MCF 10A (cell line): ENCODE measurements around the gene AGAP1. TPM values are rescaled to one million over a fixed set of nuclear protein-coding genes. Genes with fewer than 3 reads are reported as not detected.

ENCODE experiments used
- BruUV-seq: library from RNA; stranded (reverse); fragments of 400-500 nt; replicated peaks from 2 replicates; lab custom pipeline; 2021; lab: Mats Ljungman, UMichigan
- CTCF ChIA-PET: fragments of 300-600 bp; sonication (Branson Sonifier 250); formaldehyde crosslinking; extraction: SDS; loops from one replicate; lab custom pipeline; 2021; ENCODE audit warnings: antibody characterized with exemption, inconsistent platforms; lab: Yijun Ruan, JAX
- POLR2A ChIA-PET: fragments of 300-600, 350-650 bp; sonication (Branson Sonifier 250); formaldehyde crosslinking; extraction: SDS; loops from one replicate; lab custom pipeline; 2020; ENCODE audit warnings: antibody characterized with exemption, inconsistent platforms; lab: Yijun Ruan, JAX
- DNase-seq: peaks from one replicate; pipeline ENCODE4 v3.0.0-alpha.2; 2018; ENCODE audit not compliant: unreplicated experiment
- H3K27ac Mint-ChIP-seq: one replicate; pipeline ENCODE4 v1.8.0; 2022; ENCODE audit warnings: mild to moderate bottlenecking, low read depth, mixed read lengths; ENCODE audit not compliant: unreplicated experiment
- H3K27me3 Mint-ChIP-seq: one replicate; pipeline ENCODE4 v1.8.0; 2022; ENCODE audit warnings: mixed read lengths; ENCODE audit not compliant: insufficient read depth, unreplicated experiment
- H3K36me3 Mint-ChIP-seq: one replicate; pipeline ENCODE4 v1.8.0; 2022; ENCODE audit warnings: mild to moderate bottlenecking, moderate library complexity, mixed read lengths; ENCODE audit not compliant: insufficient read depth, unreplicated experiment
- H3K4me1 Mint-ChIP-seq: one replicate; pipeline ENCODE4 v1.8.0; 2022; ENCODE audit warnings: mixed read lengths; ENCODE audit not compliant: insufficient read depth, unreplicated experiment
- H3K4me3 Mint-ChIP-seq: one replicate; pipeline ENCODE4 v1.8.0; 2022; ENCODE audit warnings: mild to moderate bottlenecking, moderate library complexity, mixed read lengths; ENCODE audit not compliant: unreplicated experiment
- H3K9me3 Mint-ChIP-seq: one replicate; pipeline ENCODE4 v1.8.0; 2022; ENCODE audit warnings: mixed read lengths; ENCODE audit not compliant: unreplicated experiment
- intact Hi-C: fragments of 100-400 bp; cut with micrococcal nuclease; formaldehyde crosslinking; loops from 2 replicates; pipeline ENCODE4 v1.14.1; 2022
- total RNA-seq: library from RNA; stranded (reverse); gene quantifications from 2 replicates; pipeline ENCODE4 v1.2.3, GENCODE V29; 2022
- TF ChIP-seq, protein P1 (sequence below): fragments of 200-600 bp; IDR thresholded peaks from one replicate; pipeline ENCODE4 v1.8.0; 2022; ENCODE audit warnings: antibody characterized with exemption, mild to moderate bottlenecking; ENCODE audit not compliant: unreplicated experiment

Gene AGAP1
- total RNA-seq, 1 experiment from 2014 or later: 41.3 TPM

DNA sequence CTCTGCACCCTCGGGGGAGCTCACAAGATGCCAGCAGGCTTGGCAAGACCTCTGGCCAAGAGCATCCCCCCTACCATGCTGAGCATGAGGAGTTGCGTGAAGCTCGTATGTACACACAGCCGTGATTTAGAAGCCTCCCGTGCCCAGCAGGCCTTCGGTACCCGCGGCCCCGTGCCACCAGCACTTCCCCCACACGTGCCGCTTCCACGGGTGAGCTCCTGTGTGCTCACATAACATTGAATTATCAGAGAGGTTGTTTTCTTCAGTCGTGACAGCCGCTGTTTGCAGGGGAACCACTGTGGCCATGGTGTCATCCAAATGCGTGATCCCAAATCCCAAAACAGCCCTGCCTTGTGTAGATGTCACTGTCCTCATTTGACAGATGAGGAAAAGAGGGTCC lies 621.1 kb downstream of the AGAP1 start:
- TF ChIP-seq, protein P1, sequence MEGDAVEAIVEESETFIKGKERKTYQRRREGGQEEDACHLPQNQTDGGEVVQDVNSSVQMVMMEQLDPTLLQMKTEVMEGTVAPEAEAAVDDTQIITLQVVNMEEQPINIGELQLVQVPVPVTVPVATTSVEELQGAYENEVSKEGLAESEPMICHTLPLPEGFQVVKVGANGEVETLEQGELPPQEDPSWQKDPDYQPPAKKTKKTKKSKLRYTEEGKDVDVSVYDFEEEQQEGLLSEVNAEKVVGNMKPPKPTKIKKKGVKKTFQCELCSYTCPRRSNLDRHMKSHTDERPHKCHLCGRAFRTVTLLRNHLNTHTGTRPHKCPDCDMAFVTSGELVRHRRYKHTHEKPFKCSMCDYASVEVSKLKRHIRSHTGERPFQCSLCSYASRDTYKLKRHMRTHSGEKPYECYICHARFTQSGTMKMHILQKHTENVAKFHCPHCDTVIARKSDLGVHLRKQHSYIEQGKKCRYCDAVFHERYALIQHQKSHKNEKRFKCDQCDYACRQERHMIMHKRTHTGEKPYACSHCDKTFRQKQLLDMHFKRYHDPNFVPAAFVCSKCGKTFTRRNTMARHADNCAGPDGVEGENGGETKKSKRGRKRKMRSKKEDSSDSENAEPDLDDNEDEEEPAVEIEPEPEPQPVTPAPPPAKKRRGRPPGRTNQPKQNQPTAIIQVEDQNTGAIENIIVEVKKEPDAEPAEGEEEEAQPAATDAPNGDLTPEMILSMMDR: no peak
- no TSS peak for BruUV-seq
- CTCF ChIA-PET: no interaction called here
- H3K4me1 Mint-ChIP-seq: no peaks in the 10 kb centered on the region
- intact Hi-C loops: no loop called here
- no peaks in the 10 kb centered on the region for H3K27me3 Mint-ChIP-seq
- no peak overlapping the region for H3K27ac Mint-ChIP-seq
- POLR2A ChIA-PET: interaction anchor here (1.1 kb wide), 1 partner anchor 50 kb away, joined by 3 read pairs; no protein-coding TSS in a partner anchor
- DNase-seq: no peak
- H3K36me3 Mint-ChIP-seq: no peaks in the 10 kb centered on the region
- H3K4me3 Mint-ChIP-seq: no peak overlapping the region
- no peaks in the 10 kb centered on the region for H3K9me3 Mint-ChIP-seq

- Mint-ChIP-seq H3K4me1 (no peaks in the 10 kb centered on the region), H3K27ac (no peak overlapping the region), H3K36me3 (peaks cover 10% of the 10 kb centered on the region), H3K9me3 (no peaks in the 10 kb centered on the region), H3K4me3 (no peak overlapping the region), H3K27me3 (no peaks in the 10 kb centered on the region)
- TF ChIP-seq, protein P1: no peak
- BruUV-seq: no TSS peak
- no peak for DNase-seq
- POLR2A ChIA-PET: no interaction called here
- CTCF ChIA-PET: no interaction called here
- intact Hi-C loops: no loop called here
Measured at GRCh38 chr2:236117401-236117800, 623.6 kb downstream of the AGAP1 start.

GRCh38 chr2:236117861-236118269 lies 624.0 kb downstream of the AGAP1 start:
- Mint-ChIP-seq H3K27ac (no peak overlapping the region), H3K9me3 (no peaks in the 10 kb centered on the region), H3K4me1 (no peaks in the 10 kb centered on the region), H3K27me3 (no peaks in the 10 kb centered on the region), H3K36me3 (peaks cover 10% of the 10 kb centered on the region), H3K4me3 (no peak overlapping the region)
- intact Hi-C loops: no loop called here
- CTCF ChIA-PET: no interaction called here
- POLR2A ChIA-PET: no interaction called here
- TF ChIP-seq, protein P1: no peak
- DNase-seq: no peak
- BruUV-seq: no TSS peak

DNA sequence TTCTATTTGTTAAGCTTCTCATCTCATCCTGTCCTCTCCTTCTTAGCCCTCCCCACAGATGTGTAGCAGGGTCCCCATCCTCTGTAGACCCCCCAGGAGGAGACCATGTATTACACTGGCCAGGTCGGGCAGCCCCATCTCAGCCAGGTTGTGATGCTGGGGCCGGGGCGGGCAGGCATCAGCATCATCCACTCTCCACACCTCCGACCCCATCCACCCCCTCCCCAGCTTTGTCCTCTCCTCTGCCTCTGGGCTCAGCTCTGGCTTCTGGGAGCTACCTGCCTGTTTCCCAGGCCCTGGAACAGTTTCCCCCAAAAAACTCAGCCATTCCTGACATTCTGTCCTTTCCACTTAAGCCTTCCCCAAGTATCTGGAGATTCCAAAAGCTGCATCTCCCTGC lies 625.2 kb downstream of the AGAP1 start:
- POLR2A ChIA-PET: interaction anchor here (0.7 kb wide), 1 partner anchor 23 kb away, joined by 3 read pairs; no protein-coding TSS in a partner anchor
- BruUV-seq: no TSS peak
- DNase-seq: no peak
- Mint-ChIP-seq H3K4me1 (no peaks in the 10 kb centered on the region), H3K9me3 (no peaks in the 10 kb centered on the region), H3K36me3 (peaks cover 10% of the 10 kb centered on the region), H3K27ac (no peak overlapping the region), H3K27me3 (no peaks in the 10 kb centered on the region), H3K4me3 (no peak overlapping the region)
- CTCF ChIA-PET: no interaction called here
- TF ChIP-seq, protein P1: no peak
- intact Hi-C loops: no loop called here
